ENCODE data around the gene POLK.

DNA sequence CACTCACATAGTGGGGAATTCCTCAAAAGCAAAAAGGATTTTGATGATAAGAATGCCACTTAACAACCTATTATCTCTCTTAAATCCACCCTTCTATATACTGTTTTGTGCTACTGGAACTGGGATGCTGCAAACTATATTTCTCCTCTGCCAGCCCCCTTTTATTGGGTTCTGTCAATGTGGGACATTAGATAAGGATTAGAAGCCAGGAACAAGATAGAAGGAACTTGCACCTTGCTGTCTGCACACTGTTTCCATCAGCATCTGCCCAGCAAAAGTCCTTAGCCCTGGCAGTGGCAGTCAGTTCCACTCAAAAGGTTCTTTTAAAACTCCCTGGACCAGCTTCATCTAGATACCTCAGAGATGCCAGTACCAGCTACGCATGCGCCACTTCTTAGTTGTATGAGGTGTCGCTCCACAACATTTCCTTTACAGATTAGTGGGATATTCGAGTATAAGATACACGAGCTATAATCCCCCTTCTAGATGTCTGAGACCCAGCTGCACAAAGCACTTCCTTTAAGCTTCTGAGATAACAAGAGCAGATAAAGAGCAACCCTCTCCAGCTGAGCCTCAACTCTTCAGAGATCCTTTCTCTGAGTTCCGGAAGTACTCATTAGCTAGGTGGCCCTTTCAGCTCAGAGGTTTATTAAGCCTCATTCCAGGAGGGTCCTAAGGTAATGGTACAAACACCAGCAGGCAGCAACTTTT is 45.5 kb upstream of the POLK start:
- no peak for TF ChIP-seq POLR2AphosphoS5 (IDR thresholded peaks at IDR 0.05; ENCODE audit: low read depth, low read length)
- no peak for TF ChIP-seq POLR2A (IDR thresholded peaks at IDR 0.05; ENCODE audit: low read depth, low read length)
- no peak for TF ChIP-seq TAF1 (IDR thresholded peaks at IDR 0.05; ENCODE audit: borderline replicate concordance, low read depth, low read length)

Data from GM12892 (cell line).